ENCODE measurements around the gene ZNF627.
A peak's percentile ranks its signal among the peaks of the same experiment; 100 is the strongest.
"Not testable (repeated sequence)": the region's sequence is repeated elsewhere in the genome, so short reads cannot be mapped to it uniquely, and the experiment has no call there.

The ZNF627 gene

GRCh38 chr19:11596156-11596555, 1.1 kb upstream of the ZNF627 start:
- Histone ChIP-seq H4K8ac (ENCODE audit: low read depth, low read length) (peak overlapping the region; percentile 32), H3K4me1 (ENCODE audit: control insufficient read depth in 1 of 2, insufficient read depth in 2 of 2, low read length in 2 of 2) (peaks cover 4 to 8% of the 10 kb centered on the region in 2 experiments), H4K91ac (ENCODE audit: low read depth, low read length) (no peak overlapping the region), H3K4ac (ENCODE audit: low read depth, low read length) (no peak overlapping the region), H3K27ac (ENCODE audit: low read depth, low read length) (no peak overlapping the region), H2BK12ac (ENCODE audit: low read length) (no peak overlapping the region), H2AFZ (ENCODE audit: insufficient read depth, low read length, poor library complexity) (peak overlapping the region; percentile 3), H3K4me2 (ENCODE audit: low read length) (no peak overlapping the region), H3K14ac (ENCODE audit: low read length) (no peak overlapping the region), H3K9ac (ENCODE audit: low read length) (peak overlapping the region; percentile 3), H3K27me3 (ENCODE audit: insufficient read depth, low read length) (no peaks in the 10 kb centered on the region), H3K4me3 (ENCODE audit: low read depth, low read length) (no peak overlapping the region), H3K23ac (ENCODE audit: low read length) (no peak overlapping the region), H3K9me3 (ENCODE audit: insufficient read depth, low read depth, low read length) (no peaks in the 10 kb centered on the region), H2BK120ac (ENCODE audit: insufficient read depth, low read length, poor library complexity) (no peak overlapping the region), H3K79me2 (ENCODE audit: control insufficient read depth, insufficient read depth, low read length, poor library complexity) (peaks cover 17% of the 10 kb centered on the region), H3K79me1 (ENCODE audit: low read length) (peaks cover 7% of the 10 kb centered on the region), H2BK5ac (ENCODE audit: low read depth, low read length, poor library complexity) (no peak overlapping the region), H3K18ac (ENCODE audit: low read length) (no peak overlapping the region), H2AK5ac (ENCODE audit: low read length) (peak overlapping the region; percentile 9), H3K36me3 (ENCODE audit: control insufficient read depth in 1 of 2, insufficient read depth in 2 of 2, low read length in 2 of 2) (peaks cover 5 to 8% of the 10 kb centered on the region in 2 experiments), H4K12ac (ENCODE audit: low read depth, low read length) (no peak overlapping the region)
- WGBS (ENCODE audit: extremely low coverage, insufficient coverage, insufficient read length) = no CpG with 5 or more reads among the region's 10 CpGs
- no peak for DNase-seq

- Histone ChIP-seq H3K4me3 (ENCODE audit: low read depth, low read length) (peak overlapping the region; percentile 95), H2BK120ac (ENCODE audit: insufficient read depth, low read length, poor library complexity) (no peak overlapping the region), H2BK5ac (ENCODE audit: low read depth, low read length, poor library complexity) (no peak overlapping the region), H3K79me2 (ENCODE audit: control insufficient read depth, insufficient read depth, low read length, poor library complexity) (peaks cover 23% of the 10 kb centered on the region), H3K4ac (ENCODE audit: low read depth, low read length) (peak overlapping the region; percentile 96), H3K4me1 (ENCODE audit: control insufficient read depth in 1 of 2, insufficient read depth in 2 of 2, low read length in 2 of 2) (peaks cover 4 to 8% of the 10 kb centered on the region in 2 experiments), H3K27ac (ENCODE audit: low read depth, low read length) (no peak overlapping the region), H3K23ac (ENCODE audit: low read length) (no peak overlapping the region), H3K18ac (ENCODE audit: low read length) (peak overlapping the region; percentile 99), H3K4me2 (ENCODE audit: low read length) (peak overlapping the region; percentile 71), H3K9me3 (ENCODE audit: insufficient read depth, low read depth, low read length) (no peaks in the 10 kb centered on the region), H4K12ac (ENCODE audit: low read depth, low read length) (peak overlapping the region; percentile 100), H3K27me3 (ENCODE audit: insufficient read depth, low read length) (no peaks in the 10 kb centered on the region), H4K8ac (ENCODE audit: low read depth, low read length) (peak overlapping the region; percentile 100), H3K14ac (ENCODE audit: low read length) (peak overlapping the region; percentile 99), H3K9ac (ENCODE audit: low read length) (peak overlapping the region; percentile 97), H2BK12ac (ENCODE audit: low read length) (no peak overlapping the region), H2AK5ac (ENCODE audit: low read length) (peak overlapping the region; percentile 96), H4K91ac (ENCODE audit: low read depth, low read length) (peak overlapping the region; percentile 97), H2AFZ (ENCODE audit: insufficient read depth, low read length, poor library complexity) (no peak overlapping the region), H3K79me1 (ENCODE audit: low read length) (peaks cover 7% of the 10 kb centered on the region), H3K36me3 (ENCODE audit: control insufficient read depth in 1 of 2, insufficient read depth in 2 of 2, low read length in 2 of 2) (peaks cover 7 to 10% of the 10 kb centered on the region in 2 experiments)
- no CpG with 5 or more reads among the region's 10 CpGs for WGBS (ENCODE audit: extremely low coverage, insufficient coverage, insufficient read length)
- no peak for DNase-seq
Observed at GRCh38 chr19:11598103-11598483, 810 bp downstream of the ZNF627 start.

GRCh38 chr19:11598746-11599145, 1.5 kb downstream of the ZNF627 start:
- Histone ChIP-seq H3K79me2 (ENCODE audit: control insufficient read depth, insufficient read depth, low read length, poor library complexity) (peaks cover 23% of the 10 kb centered on the region), H2BK5ac (ENCODE audit: low read depth, low read length, poor library complexity) (no peak overlapping the region), H3K27ac (ENCODE audit: low read depth, low read length) (no peak overlapping the region), H2AK5ac (ENCODE audit: low read length) (no peak overlapping the region), H2AFZ (ENCODE audit: insufficient read depth, low read length, poor library complexity) (no peak overlapping the region), H3K14ac (ENCODE audit: low read length) (no peak overlapping the region), H3K4me1 (ENCODE audit: control insufficient read depth in 1 of 2, insufficient read depth in 2 of 2, low read length in 2 of 2) (peaks cover 4 to 8% of the 10 kb centered on the region in 2 experiments), H3K9me3 (ENCODE audit: insufficient read depth, low read depth, low read length) (no peaks in the 10 kb centered on the region), H4K91ac (ENCODE audit: low read depth, low read length) (no peak overlapping the region), H3K23ac (ENCODE audit: low read length) (no peak overlapping the region), H3K36me3 (ENCODE audit: control insufficient read depth in 1 of 2, insufficient read depth in 2 of 2, low read length in 2 of 2) (peaks cover 8 to 11% of the 10 kb centered on the region in 2 experiments), H3K9ac (ENCODE audit: low read length) (no peak overlapping the region), H4K8ac (ENCODE audit: low read depth, low read length) (no peak overlapping the region), H2BK120ac (ENCODE audit: insufficient read depth, low read length, poor library complexity) (no peak overlapping the region), H3K4ac (ENCODE audit: low read depth, low read length) (peak overlapping the region; percentile 91), H3K79me1 (ENCODE audit: low read length) (peaks cover 7% of the 10 kb centered on the region), H3K4me3 (ENCODE audit: low read depth, low read length) (no peak overlapping the region), H3K27me3 (ENCODE audit: insufficient read depth, low read length) (no peaks in the 10 kb centered on the region), H2BK12ac (ENCODE audit: low read length) (no peak overlapping the region), H4K12ac (ENCODE audit: low read depth, low read length) (no peak overlapping the region), H3K18ac (ENCODE audit: low read length) (peak overlapping the region; percentile 67), H3K4me2 (ENCODE audit: low read length) (peak overlapping the region; percentile 10)
- no peak for DNase-seq
- WGBS (ENCODE audit: extremely low coverage, insufficient coverage, insufficient read length) = no CpG with 5 or more reads among the region's 2 CpGs

GRCh38 chr19:11599704-11600103, 2.4 kb downstream of the ZNF627 start:
- H4K8ac ChIP-seq (ENCODE audit: low read depth, low read length); H2AK5ac ChIP-seq (ENCODE audit: low read length); H2BK5ac ChIP-seq (ENCODE audit: low read depth, low read length, poor library complexity); DNase-seq; H3K27me3 ChIP-seq (ENCODE audit: insufficient read depth, low read length); H3K27ac ChIP-seq (ENCODE audit: low read depth, low read length); H3K4me1 ChIP-seq (ENCODE audit: control insufficient read depth in 1 of 2, insufficient read depth in 2 of 2, low read length in 2 of 2); H3K9me3 ChIP-seq (ENCODE audit: insufficient read depth, low read depth, low read length); H4K91ac ChIP-seq (ENCODE audit: low read depth, low read length); H2BK120ac ChIP-seq (ENCODE audit: insufficient read depth, low read length, poor library complexity); H3K4me2 ChIP-seq (ENCODE audit: low read length); H3K14ac ChIP-seq (ENCODE audit: low read length); H3K18ac ChIP-seq (ENCODE audit: low read length); H2AFZ ChIP-seq (ENCODE audit: insufficient read depth, low read length, poor library complexity); H3K23ac ChIP-seq (ENCODE audit: low read length); H3K4me3 ChIP-seq (ENCODE audit: low read depth, low read length); H4K12ac ChIP-seq (ENCODE audit: low read depth, low read length); H3K9ac ChIP-seq (ENCODE audit: low read length); H2BK12ac ChIP-seq (ENCODE audit: low read length); H3K79me1 ChIP-seq (ENCODE audit: low read length): not testable (repeated sequence)
- H3K36me3 ChIP-seq (ENCODE audit: control insufficient read depth in 1 of 2, insufficient read depth in 2 of 2, low read length in 2 of 2) = peaks cover 13 to 17% of the 10 kb centered on the region in 2 experiments
- H3K4ac ChIP-seq (ENCODE audit: low read depth, low read length) = peak overlapping the region; percentile 91
- no CpG with 5 or more reads among the region's 8 CpGs for WGBS (ENCODE audit: extremely low coverage, insufficient coverage, insufficient read length)
- H3K79me2 ChIP-seq (ENCODE audit: control insufficient read depth, insufficient read depth, low read length, poor library complexity) = peaks cover 26% of the 10 kb centered on the region
